Measurements from ENCODE around the gene INPP5D. TPM values are rescaled to one million over a fixed set of nuclear protein-coding genes. Genes with fewer than 3 reads are reported as not detected.

The INPP5D gene
- total RNA-seq, 1 donor from 2014 or later = 0.28 TPM

DNA sequence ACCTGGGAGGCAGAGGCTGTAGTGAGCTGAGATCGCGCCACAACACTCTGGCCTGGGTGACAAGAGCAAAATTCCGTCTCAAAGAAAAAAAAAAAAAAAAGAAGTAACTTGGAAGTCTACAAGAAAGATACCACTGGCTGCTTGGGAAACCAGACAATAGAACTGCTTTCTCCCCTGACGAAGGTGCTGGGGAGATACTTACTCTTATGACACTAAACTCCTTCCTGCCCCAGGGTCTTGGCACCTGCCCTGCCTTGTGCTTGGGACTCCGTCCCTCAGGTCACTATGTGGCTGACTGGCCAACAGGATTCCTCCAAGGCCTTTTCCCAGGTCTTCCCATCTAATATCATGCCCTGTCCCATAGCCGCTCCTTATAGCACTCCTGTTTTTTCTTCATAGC, 30.7 kb downstream of the INPP5D start:
- H3K4me3 Mint-ChIP-seq = no peak overlapping the region
- TF ChIP-seq, protein P1, sequence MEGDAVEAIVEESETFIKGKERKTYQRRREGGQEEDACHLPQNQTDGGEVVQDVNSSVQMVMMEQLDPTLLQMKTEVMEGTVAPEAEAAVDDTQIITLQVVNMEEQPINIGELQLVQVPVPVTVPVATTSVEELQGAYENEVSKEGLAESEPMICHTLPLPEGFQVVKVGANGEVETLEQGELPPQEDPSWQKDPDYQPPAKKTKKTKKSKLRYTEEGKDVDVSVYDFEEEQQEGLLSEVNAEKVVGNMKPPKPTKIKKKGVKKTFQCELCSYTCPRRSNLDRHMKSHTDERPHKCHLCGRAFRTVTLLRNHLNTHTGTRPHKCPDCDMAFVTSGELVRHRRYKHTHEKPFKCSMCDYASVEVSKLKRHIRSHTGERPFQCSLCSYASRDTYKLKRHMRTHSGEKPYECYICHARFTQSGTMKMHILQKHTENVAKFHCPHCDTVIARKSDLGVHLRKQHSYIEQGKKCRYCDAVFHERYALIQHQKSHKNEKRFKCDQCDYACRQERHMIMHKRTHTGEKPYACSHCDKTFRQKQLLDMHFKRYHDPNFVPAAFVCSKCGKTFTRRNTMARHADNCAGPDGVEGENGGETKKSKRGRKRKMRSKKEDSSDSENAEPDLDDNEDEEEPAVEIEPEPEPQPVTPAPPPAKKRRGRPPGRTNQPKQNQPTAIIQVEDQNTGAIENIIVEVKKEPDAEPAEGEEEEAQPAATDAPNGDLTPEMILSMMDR (conservative IDR thresholded peaks at IDR 0.05) = no peak
- no peak overlapping the region for H3K27ac Mint-ChIP-seq (ENCODE audit: unreplicated experiment)

DNA sequence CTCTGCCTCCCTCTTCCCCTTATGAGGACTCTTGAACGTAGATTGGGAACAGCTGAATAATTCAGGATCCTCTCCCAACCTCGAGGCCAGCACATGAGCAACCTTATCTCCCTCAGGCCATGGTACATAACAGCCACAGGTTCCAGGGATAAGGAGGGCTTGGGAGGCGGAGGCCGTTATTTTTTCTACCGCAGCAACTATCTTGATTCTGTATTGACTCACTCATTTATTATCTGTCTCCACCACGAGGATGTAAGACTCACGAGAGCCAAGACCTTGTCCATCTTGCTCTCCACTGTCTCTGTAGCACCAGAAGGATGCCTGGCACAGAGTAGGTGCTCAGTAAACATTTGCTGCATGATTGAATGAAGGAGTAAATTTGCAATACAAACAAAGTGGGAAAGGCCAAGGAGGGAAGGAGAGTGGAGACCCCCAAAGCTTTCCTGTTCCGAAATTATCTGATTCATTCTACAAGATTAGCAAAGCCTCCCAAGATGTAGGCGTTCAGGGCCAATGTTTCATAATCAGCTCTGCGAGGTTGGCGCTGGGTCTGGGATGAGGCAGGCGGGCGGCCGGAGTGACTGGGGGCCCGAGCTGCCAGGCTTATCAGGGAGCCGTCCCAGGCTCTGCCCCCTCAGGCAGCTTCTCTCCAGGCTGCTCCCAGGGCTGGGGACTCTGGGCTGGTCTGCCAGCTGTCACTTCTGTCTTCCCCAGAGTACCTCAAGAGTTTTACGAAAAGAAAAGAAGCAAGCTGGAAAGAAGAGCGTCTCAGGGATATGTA, 31.6 kb downstream of the INPP5D start:
- H3K27ac Mint-ChIP-seq (ENCODE audit: unreplicated experiment) = no peak overlapping the region
- TF ChIP-seq, protein P1 (conservative IDR thresholded peaks at IDR 0.05) = no peak
- H3K27me3 Mint-ChIP-seq (ENCODE audit: low read depth) = peaks cover 7% of the 10 kb centered on the region

More for the DNA sequence above, 30.7 kb downstream of the INPP5D start:
- no peak for DNase-seq (ENCODE audit: low read depth, low spot score)
- Mint-ChIP-seq H3K27me3 (ENCODE audit: low read depth) (peaks cover 7% of the 10 kb centered on the region), H3K4me1 (no peaks in the 10 kb centered on the region), H3K9me3 (no peaks in the 10 kb centered on the region), H3K36me3 (ENCODE audit: low read depth) (no peaks in the 10 kb centered on the region)

DNA sequence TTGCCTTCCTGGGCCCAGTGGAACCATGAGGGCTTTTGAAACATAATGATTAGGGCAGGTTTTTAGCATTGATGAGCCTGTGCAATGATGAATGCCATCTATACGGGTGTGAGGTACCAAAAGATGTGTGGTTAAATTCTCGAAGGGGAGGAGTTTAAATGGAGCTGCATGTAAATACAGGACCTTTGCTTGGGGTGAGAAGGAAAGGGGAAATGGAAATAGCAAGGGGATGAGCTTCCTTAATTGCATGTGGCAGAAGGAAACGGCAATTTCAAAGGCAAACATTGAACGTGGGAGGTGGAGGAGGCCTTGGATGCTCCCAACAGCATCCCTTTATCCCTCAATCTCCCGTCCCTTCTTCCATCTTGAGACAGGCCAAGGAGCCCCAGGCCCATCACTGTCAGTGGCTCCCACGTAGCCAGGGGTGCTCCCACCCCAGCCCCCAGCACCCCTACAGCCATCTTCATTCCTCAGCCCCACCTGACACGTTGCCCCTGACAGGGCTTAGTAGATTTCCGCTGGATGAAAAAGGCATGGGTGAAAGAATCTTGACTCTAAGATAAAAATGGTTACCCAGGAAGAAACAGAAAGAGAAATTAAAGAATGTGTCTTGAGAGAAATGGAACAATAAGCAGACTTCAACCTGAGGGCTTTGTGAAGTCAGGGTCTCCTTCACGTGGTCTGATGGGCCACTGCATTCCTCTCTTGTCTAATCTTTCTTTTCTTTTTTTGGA, 32.5 kb downstream of the INPP5D start:
- DNase-seq (ENCODE audit: low read depth, low spot score) = no peak
- no peak overlapping the region for H3K4me3 Mint-ChIP-seq
- H3K27me3 Mint-ChIP-seq (ENCODE audit: low read depth) = peaks cover 7% of the 10 kb centered on the region
- H3K4me1 Mint-ChIP-seq = no peaks in the 10 kb centered on the region
- TF ChIP-seq, protein P1 (conservative IDR thresholded peaks at IDR 0.05) = no peak
- H3K9me3 Mint-ChIP-seq = no peaks in the 10 kb centered on the region
- no peaks in the 10 kb centered on the region for H3K36me3 Mint-ChIP-seq (ENCODE audit: low read depth)
- H3K27ac Mint-ChIP-seq (ENCODE audit: unreplicated experiment) = no peak overlapping the region

More for the DNA sequence above, 31.6 kb downstream of the INPP5D start:
- no peak for DNase-seq (ENCODE audit: low read depth, low spot score)
- Mint-ChIP-seq H3K4me1 (no peaks in the 10 kb centered on the region), H3K36me3 (ENCODE audit: low read depth) (no peaks in the 10 kb centered on the region), H3K9me3 (no peaks in the 10 kb centered on the region), H3K4me3 (no peak overlapping the region)

DNA sequence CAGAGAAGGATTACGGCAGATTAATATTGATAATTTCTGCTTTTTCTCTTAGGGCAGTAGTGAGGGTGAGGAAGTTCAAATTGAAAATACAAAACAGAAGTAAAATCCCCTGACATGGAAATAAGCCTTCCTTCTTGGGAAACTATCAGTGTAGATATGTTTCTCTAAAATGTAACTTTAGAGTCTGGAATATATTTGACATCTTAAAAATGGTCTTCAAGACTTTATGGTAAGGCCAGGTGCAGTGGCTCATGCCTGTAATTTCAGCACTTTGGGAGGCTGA, 33.0 kb downstream of the INPP5D start:
- peaks cover 7% of the 10 kb centered on the region for H3K27me3 Mint-ChIP-seq (ENCODE audit: low read depth)
- no peak overlapping the region for H3K4me3 Mint-ChIP-seq
- no peaks in the 10 kb centered on the region for H3K36me3 Mint-ChIP-seq (ENCODE audit: low read depth)
- H3K9me3 Mint-ChIP-seq = no peaks in the 10 kb centered on the region
- no peak for DNase-seq (ENCODE audit: low read depth, low spot score)
- H3K4me1 Mint-ChIP-seq = no peaks in the 10 kb centered on the region
- no peak overlapping the region for H3K27ac Mint-ChIP-seq (ENCODE audit: unreplicated experiment)
- TF ChIP-seq, protein P1 (conservative IDR thresholded peaks at IDR 0.05) = no peak

DNA sequence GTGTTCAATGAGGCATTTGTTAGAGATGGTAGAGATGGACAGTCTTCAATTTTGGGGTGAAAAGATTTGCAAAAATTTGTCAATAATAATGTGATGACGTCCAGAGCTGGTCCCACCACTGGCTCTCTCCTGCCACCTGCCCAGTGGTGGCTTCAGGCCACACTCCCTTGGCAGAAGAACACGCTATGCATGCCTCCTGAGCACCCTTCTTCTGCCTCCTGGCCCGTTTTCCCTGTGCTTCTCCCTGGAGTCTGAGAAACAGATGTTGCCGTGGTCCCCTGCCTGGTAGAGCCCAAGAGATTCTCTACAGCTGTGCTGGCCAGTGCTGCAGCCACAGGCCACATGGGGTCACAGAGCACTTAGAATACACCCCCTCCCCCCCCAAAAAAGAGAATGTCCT, 33.6 kb downstream of the INPP5D start:
- H3K9me3 Mint-ChIP-seq = no peaks in the 10 kb centered on the region
- H3K4me3 Mint-ChIP-seq = no peak overlapping the region
- H3K36me3 Mint-ChIP-seq (ENCODE audit: low read depth) = no peaks in the 10 kb centered on the region
- DNase-seq (ENCODE audit: low read depth, low spot score) = no peak
- H3K4me1 Mint-ChIP-seq = no peaks in the 10 kb centered on the region
- H3K27ac Mint-ChIP-seq (ENCODE audit: unreplicated experiment) = no peak overlapping the region
- TF ChIP-seq, protein P1 (conservative IDR thresholded peaks at IDR 0.05) = no peak
- H3K27me3 Mint-ChIP-seq (ENCODE audit: low read depth) = peaks cover 7% of the 10 kb centered on the region

Data from neural crest cell (in vitro differentiated cells).